B cell (primary cell): Measurements from ENCODE around the gene LYSMD3. TPM values are rescaled to one million over a fixed set of nuclear protein-coding genes. Genes with fewer than 3 reads are reported as not detected.

Experiments
- ATAC-seq: fragments of 200-7000 bp; cut with Tn5 transposase; one replicate; pipeline ENCODE4 v1.10.0; 2021; ENCODE audit warnings: low read depth, mild to moderate bottlenecking, moderate number of reproducible peaks, moderate library complexity
- CTCF ChIA-PET: fragments of 350-600 bp; sonication (Branson Sonifier 250); formaldehyde crosslinking; loops from one replicate; lab custom pipeline; 2021; ENCODE audit warnings: antibody characterized with exemption, inconsistent platforms; lab: Charles Lee
- POLR2A ChIA-PET: fragments of 350-600 bp; sonication (Branson Sonifier 250); formaldehyde crosslinking; loops from one replicate; lab custom pipeline; 2021; ENCODE audit warnings: antibody characterized with exemption; lab: Charles Lee
- DNase-seq: peaks from one replicate; pipeline ENCODE4 v3.0.0; 2013
- H2AFZ ChIP-seq: 2 replicates; pipeline ENCODE4 v1.6.1; 2012; ENCODE audit warnings: mild to moderate bottlenecking, low read depth, low read length; ENCODE audit not compliant: insufficient read depth, poor library complexity, severe bottlenecking
- H3K27ac ChIP-seq, 2 donors: 1 replicate in 1 of 2; 2 replicates in 1 of 2; pipeline ENCODE4 v1.5.1; 2012 to 2013; ENCODE audit warnings: low read length in 2 of 2, mild to moderate bottlenecking in 2 of 2, moderate library complexity in 1 of 2
- H3K27me3 ChIP-seq, 4 experiments: fragments of 200-600 bp in 1 of 4; sonication (generic) in 1 of 4; replicated peaks in 1 of 4; 1 replicate in 2 of 4; 2 replicates in 2 of 4; pipeline versions ENCODE4 v1.6.1 to v1.7.0; 2013 to 2016; ENCODE audit warnings: low read length in 3 of 4, mild to moderate bottlenecking in 2 of 4, mixed read lengths in 1 of 4, moderate library complexity in 1 of 4; ENCODE audit not compliant: insufficient read depth in 4 of 4, control insufficient read depth in 3 of 4; ENCODE audit errors: control extremely low read depth in 1 of 4
- H3K36me3 ChIP-seq, 2 experiments: replicated peaks in 1 of 2; 1 replicate in 1 of 2; 2 replicates in 1 of 2; pipeline versions ENCODE4 v1.6.1 to v1.7.1; 2013; ENCODE audit warnings: low read length in 1 of 2; ENCODE audit not compliant: insufficient read depth in 2 of 2, control insufficient read depth in 1 of 2; ENCODE audit errors: control extremely low read depth in 1 of 2, extremely low read depth in 1 of 2
- H3K4me1 ChIP-seq, 2 donors: fragments of 200-600 bp in 1 of 2; sonication (generic) in 1 of 2; 1 replicate in 1 of 2; 2 replicates in 1 of 2; pipeline versions ENCODE4 v1.5.1 to v1.6.1; 2013 to 2017; ENCODE audit warnings: low read length in 2 of 2; ENCODE audit not compliant: control insufficient read depth in 2 of 2, insufficient read depth in 2 of 2
- H3K4me2 ChIP-seq: replicated peaks from 2 replicates; pipeline ENCODE3; 2012; ENCODE audit warnings: mild to moderate bottlenecking, low read depth, low read length; ENCODE audit not compliant: poor library complexity, severe bottlenecking
- H3K4me3 ChIP-seq, 5 experiments: fragments of 200-600 bp in 1 of 5; sonication (generic) in 1 of 5; 1 replicate in 3 of 5; 2 replicates in 2 of 5; pipeline versions ENCODE4 v1.5.1 to v1.7.0; 2011 to 2016; ENCODE audit warnings: low read length in 4 of 5, mild to moderate bottlenecking in 4 of 5, low read depth in 2 of 5, control low read depth in 1 of 5, moderate library complexity in 1 of 5; ENCODE audit not compliant: insufficient read depth in 1 of 5; ENCODE audit errors: control extremely low read depth in 1 of 5, extremely low read depth in 1 of 5
- H3K79me2 ChIP-seq: fragments of 200-600 bp; sonication (generic); one replicate; pipeline ENCODE4 v1.6.0; 2016; ENCODE audit warnings: low read length; ENCODE audit not compliant: control insufficient read depth, insufficient read depth
- H3K9ac ChIP-seq: fragments of 200-600 bp; sonication (generic); 2 replicates; pipeline ENCODE4 v1.6.1; 2017; ENCODE audit warnings: mild to moderate bottlenecking, low read length, moderate library complexity
- H3K9me3 ChIP-seq, 3 donors: one replicate each; pipeline versions ENCODE4 v1.6.1 to v1.7.1; 2013; ENCODE audit warnings: low read length in 2 of 3; ENCODE audit not compliant: control insufficient read depth in 2 of 3, insufficient read depth in 1 of 3; ENCODE audit errors: control extremely low read depth in 1 of 3
- H4K20me1 ChIP-seq: 2 replicates; pipeline ENCODE4 v1.6.0; 2012; ENCODE audit warnings: mild to moderate bottlenecking, low read length; ENCODE audit not compliant: insufficient read depth, control insufficient read depth, poor library complexity, severe bottlenecking
- H3K27ac Mint-ChIP-seq: one replicate; pipeline ENCODE4 v1.8.0; 2021; ENCODE audit warnings: mixed read lengths
- H3K27me3 Mint-ChIP-seq: one replicate; pipeline ENCODE4 v1.8.0; 2021; ENCODE audit warnings: mixed read lengths
- H3K4me1 Mint-ChIP-seq: one replicate; pipeline ENCODE4 v1.8.0; 2021; ENCODE audit warnings: mixed read lengths
- H3K4me3 Mint-ChIP-seq: one replicate; pipeline ENCODE4 v1.8.0; 2021; ENCODE audit warnings: mixed read lengths
- H3K9me3 Mint-ChIP-seq: one replicate; pipeline ENCODE4 v1.8.0; 2022; ENCODE audit warnings: mixed read lengths; ENCODE audit not compliant: insufficient read depth
- EZH2 ChIP-seq: IDR thresholded peaks from 2 replicates; pipeline ENCODE4 v1.6.1; 2012; ENCODE audit warnings: borderline replicate concordance, low read depth, mild to moderate bottlenecking, moderate library complexity, low read length; ENCODE audit not compliant: insufficient read depth, poor library complexity, severe bottlenecking
- WGBS: methylation state at CpG from one replicate; pipeline ENCODE4 v1.1.5; 2013; ENCODE audit warnings: missing lambda C conversion rate; ENCODE audit not compliant: insufficient coverage; 5-methylcytosine and 5-hydroxymethylcytosine counted together
- intact Hi-C: fragments of 100-400 bp; cut with micrococcal nuclease; formaldehyde crosslinking; loops from one replicate; pipeline ENCODE4 v1.10.0; 2022
- polyA plus RNA-seq: library from polyadenylated mRNA; depleted of rRNA; stranded (reverse); fragments of >200 nt; gene quantifications from 2 replicates; pipeline ENCODE4 v1.2.3, GENCODE V29; 2012
- total RNA-seq, 2 donors: library from RNA; stranded (reverse); fragments of 120-200 nt in 1 of 2; gene quantifications; 1 replicate in 1 of 2; 2 replicates in 1 of 2; pipeline versions ENCODE4 v1.2.3 to v1.2.4, GENCODE V29; 2013 to 2022
- TF ChIP-seq, protein P1 (sequence below): fragments of 200-600 bp; IDR thresholded peaks from one replicate; pipeline ENCODE4 v1.8.0; 2022; ENCODE audit warnings: antibody characterized with exemption, mild to moderate bottlenecking

LYSMD3 gene
- total and polyA plus RNA-seq, 2 donors (not counting 1 experiment from before 2014, with no cell fraction given), result 6.0 to 25.2 TPM

DNA sequence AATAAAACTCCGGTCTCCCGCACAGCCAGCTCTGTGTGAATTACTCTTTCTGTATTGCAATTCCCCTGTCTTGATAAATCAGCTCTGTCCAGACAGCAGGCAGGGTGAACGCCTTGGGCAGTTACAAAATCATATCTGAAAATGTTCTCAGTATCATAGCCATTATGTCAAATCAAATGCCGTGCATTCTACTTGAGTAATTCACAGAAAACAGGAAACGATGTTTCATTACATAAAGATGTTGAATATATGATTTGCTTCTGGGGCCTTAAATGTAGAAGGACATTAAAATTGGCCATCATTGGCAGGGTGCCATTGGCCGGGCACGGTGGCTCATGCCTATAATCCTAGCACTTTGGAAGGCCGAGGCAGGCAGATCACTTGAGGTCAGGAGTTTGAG, 46.2 kb downstream of the LYSMD3 start:
- DNase-seq, result no peak
- H3K79me2 ChIP-seq, result no peaks in the 10 kb centered on the region
- no peaks in the 10 kb centered on the region for H3K27me3 Mint-ChIP-seq
- no peaks in the 10 kb centered on the region for H3K9me3 ChIP-seq
- no peaks in the 10 kb centered on the region for H3K4me1 Mint-ChIP-seq
- H3K4me3 Mint-ChIP-seq, result no peak overlapping the region
- no peak for ATAC-seq
- H3K27me3 ChIP-seq, result no peaks in the 10 kb centered on the region
- H3K27ac ChIP-seq, result no peak overlapping the region
- intact Hi-C loops, result no loop called here
- 100% methylated on average over 5 of the region's 8 CpGs for WGBS
- no peaks in the 10 kb centered on the region for H4K20me1 ChIP-seq
- no peaks in the 10 kb centered on the region for H3K36me3 ChIP-seq
- H3K4me1 ChIP-seq, result no peaks in the 10 kb centered on the region
- no peak overlapping the region for H3K4me2 ChIP-seq
- no peaks in the 10 kb centered on the region for H3K9me3 Mint-ChIP-seq
- H3K4me3 ChIP-seq, result no peak overlapping the region
- H3K27ac Mint-ChIP-seq, result no peak overlapping the region
- CTCF ChIA-PET, result no interaction called here
- TF ChIP-seq EZH2, result no peak
- TF ChIP-seq, protein P1, sequence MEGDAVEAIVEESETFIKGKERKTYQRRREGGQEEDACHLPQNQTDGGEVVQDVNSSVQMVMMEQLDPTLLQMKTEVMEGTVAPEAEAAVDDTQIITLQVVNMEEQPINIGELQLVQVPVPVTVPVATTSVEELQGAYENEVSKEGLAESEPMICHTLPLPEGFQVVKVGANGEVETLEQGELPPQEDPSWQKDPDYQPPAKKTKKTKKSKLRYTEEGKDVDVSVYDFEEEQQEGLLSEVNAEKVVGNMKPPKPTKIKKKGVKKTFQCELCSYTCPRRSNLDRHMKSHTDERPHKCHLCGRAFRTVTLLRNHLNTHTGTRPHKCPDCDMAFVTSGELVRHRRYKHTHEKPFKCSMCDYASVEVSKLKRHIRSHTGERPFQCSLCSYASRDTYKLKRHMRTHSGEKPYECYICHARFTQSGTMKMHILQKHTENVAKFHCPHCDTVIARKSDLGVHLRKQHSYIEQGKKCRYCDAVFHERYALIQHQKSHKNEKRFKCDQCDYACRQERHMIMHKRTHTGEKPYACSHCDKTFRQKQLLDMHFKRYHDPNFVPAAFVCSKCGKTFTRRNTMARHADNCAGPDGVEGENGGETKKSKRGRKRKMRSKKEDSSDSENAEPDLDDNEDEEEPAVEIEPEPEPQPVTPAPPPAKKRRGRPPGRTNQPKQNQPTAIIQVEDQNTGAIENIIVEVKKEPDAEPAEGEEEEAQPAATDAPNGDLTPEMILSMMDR, result no peak
- no peak overlapping the region for H2AFZ ChIP-seq
- POLR2A ChIA-PET, result no interaction called here
- H3K9ac ChIP-seq, result no peak overlapping the region

DNA sequence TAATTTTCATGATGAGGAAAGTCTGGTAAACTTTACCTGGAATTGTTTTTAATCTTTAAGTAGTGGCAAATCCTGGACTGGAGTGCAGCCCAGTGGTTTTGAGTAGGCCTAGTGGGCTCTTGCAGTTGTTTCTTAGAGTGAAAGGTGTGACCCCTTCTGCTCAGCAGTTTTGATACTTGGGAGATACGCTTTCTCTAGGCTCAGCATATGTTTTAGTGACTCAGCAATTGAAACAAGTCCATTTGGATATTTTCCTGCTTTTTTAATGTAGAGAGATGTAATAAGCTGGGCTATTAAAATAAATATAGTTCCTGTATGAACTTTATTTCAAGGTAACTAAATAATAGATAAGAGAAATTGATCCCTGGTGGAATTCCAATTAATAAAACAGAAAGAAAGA, 48.7 kb downstream of the LYSMD3 start:
- Histone ChIP-seq H4K20me1 (no peaks in the 10 kb centered on the region), H3K4me1 (no peaks in the 10 kb centered on the region), H3K4me3 (no peak overlapping the region), H3K27me3 (no peaks in the 10 kb centered on the region), H3K9ac (no peak overlapping the region), H3K79me2 (no peaks in the 10 kb centered on the region), H2AFZ (no peak overlapping the region), H3K36me3 (no peaks in the 10 kb centered on the region), H3K27ac (no peak overlapping the region), H3K9me3 (no peaks in the 10 kb centered on the region), H3K4me2 (no peak overlapping the region)
- intact Hi-C loops, result no loop called here
- no peak for ATAC-seq
- CTCF ChIA-PET, result no interaction called here
- Mint-ChIP-seq H3K27me3 (no peaks in the 10 kb centered on the region), H3K27ac (no peak overlapping the region), H3K9me3 (no peaks in the 10 kb centered on the region), H3K4me1 (no peaks in the 10 kb centered on the region), H3K4me3 (no peak overlapping the region)
- DNase-seq, result no peak
- TF ChIP-seq, protein P1, result no peak
- no peak for TF ChIP-seq EZH2
- POLR2A ChIA-PET, result no interaction called here
- no CpG with 5 or more reads among the region's 1 CpG for WGBS
